HCT116 (cell line): ENCODE results near the gene CXCL13.

Experiments used
- ATF3 ChIP-seq: IDR thresholded peaks from 2 replicates; pipeline ENCODE4 v1.6.1; 2012
- CEBPB ChIP-seq: IDR thresholded peaks from 2 replicates; pipeline ENCODE4 v1.6.1; 2012; ENCODE audit warnings: low read depth
- CTCF ChIP-seq, 3 experiments: fragments of 200-600 bp in 1 of 3; sonication (generic) in 1 of 3; IDR thresholded peaks in 2 of 3; conservative IDR thresholded peaks in 1 of 3; 2 replicates each; pipeline ENCODE4 v1.5.1; 2012 to 2017; ENCODE audit warnings: low read depth in 2 of 3, low read length in 2 of 3, antibody characterized with exemption in 1 of 3, borderline replicate concordance in 1 of 3, control low read depth in 1 of 3, mild to moderate bottlenecking in 1 of 3, mixed read lengths in 1 of 3, mixed run types in 1 of 3, moderate library complexity in 1 of 3; ENCODE audit not compliant: insufficient read depth in 1 of 3
- EZH2phosphoT487 ChIP-seq: fragments of 200-600 bp; IDR thresholded peaks from 2 replicates; pipeline ENCODE4 v1.6.1; 2018; ENCODE audit warnings: antibody characterized with exemption, borderline replicate concordance
- POLR2A ChIP-seq: IDR thresholded peaks from 2 replicates; pipeline ENCODE4 v1.7.0; 2011; ENCODE audit warnings: borderline replicate concordance; ENCODE audit not compliant: insufficient read depth, insufficient read length; ENCODE audit errors: extremely low read depth
- POLR2AphosphoS5 ChIP-seq: IDR thresholded peaks from 2 replicates; pipeline ENCODE4 v1.6.1; 2011; ENCODE audit warnings: mild to moderate bottlenecking, low read depth, low read length, moderate library complexity
- REST ChIP-seq: IDR thresholded peaks from 2 replicates; pipeline ENCODE4 v1.6.1; 2012; ENCODE audit warnings: low read depth
- SP1 ChIP-seq: IDR thresholded peaks from 2 replicates; pipeline ENCODE4 v1.6.1; 2012; ENCODE audit warnings: low read depth

GRCh38 chr4:77567549-77567948 is 38.1 kb upstream of the CXCL13 start:
- no peak for TF ChIP-seq CTCF (IDR thresholded peaks at IDR 0.05 in 2 of 3, conservative IDR thresholded peaks at IDR 0.05 in 1 of 3; ENCODE audit: borderline replicate concordance in 1 of 3, insufficient read depth in 1 of 3, low read depth in 2 of 3, low read length in 2 of 3)
- TF ChIP-seq ATF3 = no peak
- TF ChIP-seq CEBPB = no peak
- TF ChIP-seq REST = no peak
- TF ChIP-seq POLR2A = no peak
- no peak for TF ChIP-seq EZH2phosphoT487
- TF ChIP-seq SP1 = no peak
- no peak for TF ChIP-seq POLR2AphosphoS5
